Heart left ventricle (tissue), 13 donors: ENCODE measurements around the gene AUH.

Experiments
- CTCF ChIP-seq, 12 donors: fragments of 200-600 bp; sonication (generic) in 4 of 12; IDR thresholded peaks; one replicate each; pipeline versions ENCODE4 v1.5.0 to v1.8.0; 2018 to 2022; ENCODE audit warnings: antibody characterized with exemption in 12 of 12, mild to moderate bottlenecking in 5 of 12
- POLR2A ChIP-seq, 2 donors: fragments of 450-650 bp; IDR thresholded peaks; one replicate each; pipeline ENCODE4 v1.6.1; 2017; ENCODE audit warnings: antibody characterized with exemption in 2 of 2, mild to moderate bottlenecking in 2 of 2, moderate library complexity in 2 of 2
- donor health status: ischemic (EF 13 %, LVEDD 7.1; RV severe dilation, severe dysfunction).
- donor health status: DM: no; HTN: yes; CAD: no.
- donor health status: DM: no; HTN: no; CAD: no.
- donor health status: ischemic (EF 25% LVEDD 6.9; RV normal size, moderate dysfunction).
- donor health status: ischemic (EF 25% LVEDD 5.7; RV mildly dilated, moderate dysfunction).
- donor health status: ischemic (EF 35%, LVEDD 5.7; RV mildly dilated, moderate dysfunction).
- donor health status: nonischemic (EF 11% LVEDD 7.7; RV severe dilation, severe dysfunction).
- donor health status: DM: yes; HTN: yes; CAD: no.
- donor health status: PGD.
- donor health status: ischemic (EF 29% LVEDD 5.4; RV normal size, mild dysfunction).
- donor health status: nonischemic (EF 23%, LVEDD 6.1; RV moderate dilation, normal function).

- TF ChIP-seq CTCF (IDR thresholded peaks at IDR 0.05) = no peak
- TF ChIP-seq POLR2A (IDR thresholded peaks at IDR 0.05) = no peak
Observed at GRCh38 chr9:91196103-91196950, 165.4 kb downstream of the AUH start.
